H1 (cell line): ENCODE data around the gene PRKCH. TPM values are rescaled to one million over a fixed set of nuclear protein-coding genes. Genes with fewer than 3 reads are reported as not detected.

Experiments used
- CTCF ChIA-PET: fragments of 300-600 bp; sonication (Branson Sonifier 250); formaldehyde crosslinking; loops from one replicate; lab custom pipeline; 2021; ENCODE audit not compliant: partially characterized antibody; lab: Charles Lee
- POLR2A ChIA-PET: fragments of 300-600 bp; sonication (Branson Sonifier 250); formaldehyde crosslinking; loops from one replicate; lab custom pipeline; 2021; ENCODE audit warnings: inconsistent platforms; ENCODE audit not compliant: partially characterized antibody; lab: Charles Lee
- DNase-seq, 2 experiments: peaks; one replicate each; pipeline versions ENCODE4 v3.0.0 to v3.0.0-alpha.2; 2010 to 2022; ENCODE audit warnings: low spot score in 2 of 2, low read depth in 1 of 2, mixed read lengths in 1 of 2
- FAIRE-seq: peaks from 2 replicates; lab custom pipeline; 2011; peaks lifted over from hg19 to GRCh38; lab: Jason Lieb, UNC
- H2AFZ ChIP-seq: 2 replicates; pipeline ENCODE4 v1.8.1; 2012; ENCODE audit warnings: low read length, inconsistent platforms
- H2AK5ac ChIP-seq: 2 replicates; pipeline ENCODE4 v1.6.1; 2013; ENCODE audit warnings: low read depth, low read length
- H2BK120ac ChIP-seq: replicated peaks from 2 replicates; pipeline ENCODE3; 2013; ENCODE audit warnings: low read depth, low read length, inconsistent platforms
- H2BK12ac ChIP-seq: 2 replicates; pipeline ENCODE4 v1.6.1; 2013; ENCODE audit warnings: low read depth, low read length
- H2BK15ac ChIP-seq: 2 replicates; pipeline ENCODE4 v1.6.1; 2013; ENCODE audit warnings: low read length
- H2BK20ac ChIP-seq: 2 replicates; pipeline ENCODE4 v1.6.1; 2013; ENCODE audit warnings: low read length
- H2BK5ac ChIP-seq: 2 replicates; pipeline ENCODE4 v1.6.1; 2013; ENCODE audit warnings: low read depth, low read length
- H3K14ac ChIP-seq: 2 replicates; pipeline ENCODE4 v1.6.1; 2013; ENCODE audit warnings: inconsistent platforms; ENCODE audit not compliant: insufficient read length
- H3K18ac ChIP-seq: 2 replicates; pipeline ENCODE4 v1.6.1; 2013; ENCODE audit warnings: low read length; ENCODE audit errors: extremely low read depth
- H3K23ac ChIP-seq: 2 replicates; pipeline ENCODE4 v1.6.1; 2013; ENCODE audit warnings: inconsistent platforms; ENCODE audit not compliant: insufficient read length
- H3K23me2 ChIP-seq: 2 replicates; pipeline ENCODE4 v1.6.1; 2013; ENCODE audit warnings: low read depth, low read length
- H3K27ac ChIP-seq: 2 replicates; pipeline ENCODE4 v1.6.1; 2011; ENCODE audit warnings: low read depth, low read length, inconsistent platforms
- H3K27me3 ChIP-seq, 4 experiments: replicated peaks in 1 of 4; 1 replicate in 1 of 4; 2 replicates in 3 of 4; pipeline versions ENCODE4 v1.6.1 to v1.8.1; 2011 to 2013; ENCODE audit warnings: low read length in 3 of 4, mild to moderate bottlenecking in 3 of 4, inconsistent platforms in 2 of 4, mixed read lengths in 2 of 4, moderate library complexity in 1 of 4; ENCODE audit not compliant: control insufficient read depth in 3 of 4, insufficient read depth in 3 of 4; ENCODE audit errors: extremely low read depth in 1 of 4
- H3K36me3 ChIP-seq, 4 experiments: 2 replicates each; pipeline versions ENCODE4 v1.6.1 to v1.8.1; 2011 to 2013; ENCODE audit warnings: mild to moderate bottlenecking in 4 of 4, low read length in 3 of 4, moderate library complexity in 2 of 4, control low read depth in 1 of 4, inconsistent platforms in 1 of 4; ENCODE audit not compliant: insufficient read depth in 4 of 4, control insufficient read depth in 2 of 4
- H3K4ac ChIP-seq: replicated peaks from 2 replicates; pipeline ENCODE3; 2013; ENCODE audit warnings: low read length, low read depth, mixed read lengths, inconsistent platforms; ENCODE audit not compliant: insufficient read length
- H3K4me1 ChIP-seq, 4 experiments: replicated peaks in 1 of 4; 1 replicate in 1 of 4; 2 replicates in 3 of 4; pipeline versions ENCODE4 v1.6.1 to v1.8.1; 2011 to 2013; ENCODE audit warnings: low read length in 3 of 4, inconsistent platforms in 2 of 4, mixed read lengths in 1 of 4; ENCODE audit not compliant: insufficient read depth in 4 of 4, control insufficient read depth in 3 of 4
- H3K4me2 ChIP-seq, 2 experiments: 2 replicates each; pipeline versions ENCODE4 v1.6.1 to v1.8.1; 2011 to 2013; ENCODE audit warnings: low read depth in 2 of 2, low read length in 2 of 2, control low read depth in 1 of 2, inconsistent platforms in 1 of 2, mild to moderate bottlenecking in 1 of 2; ENCODE audit not compliant: insufficient read depth in 1 of 2
- H3K4me3 ChIP-seq, 4 experiments: fragments of 200-600, 300-600 bp in 1 of 4; sonication (generic), shearing (Covaris generic), sonication (Bioruptor Twin) in 1 of 4; 2 replicates each; pipeline versions ENCODE4 v1.5.1 to v1.8.1; 2011 to 2016; ENCODE audit warnings: low read length in 4 of 4, low read depth in 3 of 4, control low read depth in 2 of 4, inconsistent platforms in 2 of 4, mild to moderate bottlenecking in 2 of 4, mixed read lengths in 1 of 4, moderate library complexity in 1 of 4; ENCODE audit not compliant: insufficient read depth in 2 of 4; ENCODE audit errors: extremely low read depth in 1 of 4
- H3K56ac ChIP-seq: replicated peaks from 2 replicates; pipeline ENCODE3; 2013; ENCODE audit warnings: low read depth, mild to moderate bottlenecking, mixed read lengths, low read length, inconsistent platforms; ENCODE audit not compliant: insufficient read length
- H3K79me1 ChIP-seq: 2 replicates; pipeline ENCODE4 v1.6.1; 2013; ENCODE audit warnings: low read depth, low read length, control low read depth
- H3K79me2 ChIP-seq, 2 experiments: 2 replicates each; pipeline versions ENCODE4 v1.6.1 to v1.8.1; 2012 to 2013; ENCODE audit warnings: low read length in 2 of 2, mild to moderate bottlenecking in 2 of 2, inconsistent platforms in 1 of 2; ENCODE audit not compliant: insufficient read depth in 2 of 2, control insufficient read depth in 1 of 2
- H3K9ac ChIP-seq, 4 experiments: replicated peaks in 1 of 4; 1 replicate in 1 of 4; 2 replicates in 3 of 4; pipeline versions ENCODE4 v1.6.1 to v1.8.1; 2011 to 2013; ENCODE audit warnings: low read depth in 3 of 4, low read length in 3 of 4, control low read depth in 2 of 4, mild to moderate bottlenecking in 2 of 4, moderate library complexity in 2 of 4, inconsistent platforms in 1 of 4; ENCODE audit errors: extremely low read depth in 1 of 4
- H3K9me3 ChIP-seq, 2 experiments: 2 replicates each; pipeline versions ENCODE4 v1.6.1 to v1.8.1; 2012 to 2013; ENCODE audit warnings: mild to moderate bottlenecking in 2 of 2, moderate library complexity in 2 of 2, control low read depth in 1 of 2, inconsistent platforms in 1 of 2, low read depth in 1 of 2, low read length in 1 of 2, mixed read lengths in 1 of 2; ENCODE audit not compliant: insufficient read depth in 2 of 2
- H4K20me1 ChIP-seq, 2 experiments: replicated peaks in 1 of 2; 2 replicates each; pipeline versions ENCODE3 to v1.8.1; 2011 to 2013; ENCODE audit warnings: inconsistent platforms in 2 of 2, low read length in 2 of 2, mild to moderate bottlenecking in 1 of 2; ENCODE audit not compliant: insufficient read depth in 2 of 2, control insufficient read depth in 1 of 2
- H4K5ac ChIP-seq: 2 replicates; pipeline ENCODE4 v1.6.1; 2013; ENCODE audit warnings: low read length, low read depth, mixed read lengths, inconsistent platforms; ENCODE audit not compliant: insufficient read length
- H4K8ac ChIP-seq: 2 replicates; pipeline ENCODE4 v1.8.0; 2013; ENCODE audit warnings: mild to moderate bottlenecking, moderate library complexity, low read length, inconsistent platforms; ENCODE audit not compliant: insufficient read depth; ENCODE audit errors: extremely low read depth
- H4K91ac ChIP-seq: replicated peaks from 2 replicates; pipeline ENCODE3; 2013; ENCODE audit warnings: low read length, mixed read lengths, inconsistent platforms; ENCODE audit not compliant: insufficient read length
- BRCA1 ChIP-seq: IDR thresholded peaks from 2 replicates; pipeline ENCODE4 v1.6.1; 2012; ENCODE audit warnings: low read depth, low read length, improper control_type of control experiment
- CEBPB ChIP-seq: IDR thresholded peaks from 2 replicates; pipeline ENCODE4 v1.6.1; 2012; ENCODE audit warnings: low read depth, low read length
- EP300 ChIP-seq, 2 experiments: IDR thresholded peaks; 1 replicate in 1 of 2; 2 replicates in 1 of 2; pipeline ENCODE4 v1.6.1; 2011 to 2012; ENCODE audit warnings: low read depth in 2 of 2, low read length in 2 of 2, mild to moderate bottlenecking in 2 of 2, borderline replicate concordance in 1 of 2, inconsistent platforms in 1 of 2, moderate library complexity in 1 of 2
- FOSL1 ChIP-seq: IDR thresholded peaks from 2 replicates; pipeline ENCODE4 v1.6.1; 2011; ENCODE audit warnings: mild to moderate bottlenecking, low read depth, low read length, moderate library complexity; ENCODE audit not compliant: insufficient read depth
- GTF2F1 ChIP-seq: IDR thresholded peaks from 2 replicates; pipeline ENCODE4 v1.6.1; 2012; ENCODE audit warnings: low read depth, low read length, improper control_type of control experiment, borderline replicate concordance
- NANOG ChIP-seq: IDR thresholded peaks from 2 replicates; pipeline ENCODE4 v1.6.1; 2011; ENCODE audit warnings: low read length, low read depth, mild to moderate bottlenecking, inconsistent platforms; ENCODE audit not compliant: insufficient read depth, poor library complexity, severe bottlenecking
- POLR2A ChIP-seq, 2 experiments: IDR thresholded peaks; 1 replicate in 1 of 2; 2 replicates in 1 of 2; pipeline ENCODE4 v1.6.1; 2011; ENCODE audit warnings: low read depth in 2 of 2, low read length in 2 of 2, mild to moderate bottlenecking in 2 of 2; ENCODE audit errors: control extremely low read depth in 1 of 2
- POLR2AphosphoS5 ChIP-seq: IDR thresholded peaks from 2 replicates; pipeline ENCODE4 v1.6.1; 2011; ENCODE audit warnings: low read depth, low read length
- RXRA ChIP-seq: IDR thresholded peaks from 2 replicates; pipeline ENCODE4 v1.6.1; 2011; ENCODE audit warnings: low read depth, mild to moderate bottlenecking, low read length, moderate library complexity; ENCODE audit not compliant: insufficient read depth
- SIX5 ChIP-seq: IDR thresholded peaks from 2 replicates; pipeline ENCODE4 v1.6.1; 2011; ENCODE audit warnings: mild to moderate bottlenecking, low read depth, low read length
- SP2 ChIP-seq: IDR thresholded peaks from 2 replicates; pipeline ENCODE4 v1.6.1; 2012; ENCODE audit warnings: mild to moderate bottlenecking, low read length, inconsistent platforms
- TAF1 ChIP-seq: IDR thresholded peaks from 2 replicates; pipeline ENCODE4 v1.6.1; 2011; ENCODE audit warnings: mild to moderate bottlenecking, low read depth, low read length
- TBP ChIP-seq: IDR thresholded peaks from 2 replicates; pipeline ENCODE4 v1.6.1; 2011; ENCODE audit warnings: low read depth, low read length, improper control_type of control experiment
- WGBS, 2 experiments: shearing (Covaris generic) in 1 of 2; methylation state at CpG; one replicate each; pipeline versions ENCODE4 v1.1.6 to v1.1.7; 2013 to 2015; ENCODE audit warnings: low lambda C conversion rate in 2 of 2, mixed read lengths in 2 of 2, inconsistent platforms in 1 of 2, low coverage in 1 of 2, missing lambda C conversion rate in 1 of 2; ENCODE audit not compliant: insufficient replicate concordance in 2 of 2, insufficient coverage in 1 of 2, insufficient read length in 1 of 2; ENCODE audit errors: extremely low coverage in 1 of 2, missing lambda C conversion rate in 1 of 2; 5-methylcytosine and 5-hydroxymethylcytosine counted together
- polyA plus RNA-seq, 7 experiments: library from polyadenylated mRNA; depleted of rRNA in 3 of 7; stranded (reverse) in 5 of 7; unstranded in 2 of 7; fragments of >200 nt in 5 of 7; fragments of 200-250 nt in 2 of 7; gene quantifications; 1 replicate in 5 of 7; 2 replicates in 1 of 7; 4 replicates in 1 of 7; pipeline versions ENCODE4 v1.2.1 to v1.2.3, GENCODE V29; 2011 to 2013; ENCODE audit warnings: missing spikeins in 2 of 7, mixed read lengths in 2 of 7
- total RNA-seq: library from RNA; stranded (reverse); fragmentation: NEBNext Ultra II Directional; extraction: Animal tissue kit (Norgen Biotek cat#: 25700); gene quantifications from 2 replicates; pipeline ENCODE4 v1.2.1, GENCODE V29; 2021
- TF ChIP-seq, protein P1 (sequence below): IDR thresholded peaks from 2 replicates; pipeline ENCODE4 v1.6.1; 2012; ENCODE audit warnings: inconsistent platforms
- TF ChIP-seq, protein P2 (sequence below): IDR thresholded peaks from 2 replicates; pipeline ENCODE4 v1.6.1; 2011; ENCODE audit warnings: low read length, improper control_type of control experiment

Gene PRKCH
- total and polyA plus RNA-seq, 2 of the 8 experiments (the other 6 are each of a cell fraction or from before 2014, with no cell fraction given) = 6.4 to 7.0 TPM

DNA sequence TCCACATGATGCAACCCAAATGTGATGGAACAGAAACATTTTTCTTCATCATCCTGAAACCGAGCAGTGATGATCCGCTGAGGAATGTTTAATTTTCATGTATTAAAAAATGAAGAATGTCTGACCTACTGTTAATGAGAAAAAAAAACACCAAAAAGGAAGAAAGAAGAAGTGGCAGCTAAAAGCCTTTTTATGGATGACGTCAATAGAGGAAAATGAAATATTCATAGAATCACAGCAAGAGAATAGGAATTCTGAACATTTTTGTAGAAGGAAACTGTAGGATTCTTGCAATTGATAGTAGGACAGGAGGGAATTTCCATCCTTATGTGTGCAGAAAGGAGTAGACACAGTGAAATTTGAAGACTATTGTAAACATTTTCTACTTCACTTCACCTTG is 112.9 kb downstream of the PRKCH start:
- no peak overlapping the region for H3K56ac ChIP-seq
- H2BK120ac ChIP-seq = no peak overlapping the region
- H2BK12ac ChIP-seq = no peak overlapping the region
- H3K18ac ChIP-seq = no peak overlapping the region
- no peak overlapping the region for H4K5ac ChIP-seq
- FAIRE-seq (no peak), DNase-seq (no peak)
- no peak overlapping the region for H2BK20ac ChIP-seq
- no peak overlapping the region for H3K4ac ChIP-seq
- no peak overlapping the region for H2AK5ac ChIP-seq
- peaks cover under 1 to 7% (median 3%) of the 10 kb centered on the region in 4 experiments for H3K4me1 ChIP-seq
- no peak overlapping the region for H3K4me2 ChIP-seq
- no peak overlapping the region for H4K8ac ChIP-seq
- H3K9me3 ChIP-seq = peaks cover 0 to 6% of the 10 kb centered on the region in 2 experiments; a peak in 1 of 4 replicates
- no peaks in the 10 kb centered on the region for H3K27me3 ChIP-seq
- no peak overlapping the region for H3K23ac ChIP-seq
- 95% methylated on average over 3 of the region's 3 CpGs; no CpG with 5 or more reads in 1 of the 2 experiments for WGBS, 2 experiments
- H2BK5ac ChIP-seq = no peak overlapping the region
- H4K20me1 ChIP-seq = no peaks in the 10 kb centered on the region
- no peak overlapping the region for H2BK15ac ChIP-seq
- no peak overlapping the region for H4K91ac ChIP-seq
- no peaks in the 10 kb centered on the region for H3K79me2 ChIP-seq
- ChIA-PET CTCF (no interaction called here), POLR2A (no interaction called here)
- H3K36me3 ChIP-seq = no peaks in the 10 kb centered on the region
- no peak overlapping the region for H3K27ac ChIP-seq
- H3K79me1 ChIP-seq = no peaks in the 10 kb centered on the region
- no peak overlapping the region for H3K14ac ChIP-seq
- no peak overlapping the region for H2AFZ ChIP-seq
- H3K9ac ChIP-seq = no peak overlapping the region
- no peak overlapping the region for H3K4me3 ChIP-seq
- H3K23me2 ChIP-seq = no peaks in the 10 kb centered on the region
- TF ChIP-seq SP2 = no peak
- no peak for TF ChIP-seq EP300 (IDR thresholded peaks at IDR 0.05; ENCODE audit: borderline replicate concordance in 1 of 2, low read depth in 2 of 2, low read length in 2 of 2)
- no peak for TF ChIP-seq SIX5
- TF ChIP-seq POLR2AphosphoS5 = no peak
- TF ChIP-seq, protein P1, sequence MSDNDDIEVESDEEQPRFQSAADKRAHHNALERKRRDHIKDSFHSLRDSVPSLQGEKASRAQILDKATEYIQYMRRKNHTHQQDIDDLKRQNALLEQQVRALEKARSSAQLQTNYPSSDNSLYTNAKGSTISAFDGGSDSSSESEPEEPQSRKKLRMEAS = no peak
- TF ChIP-seq TBP = no peak
- TF ChIP-seq GTF2F1 = no peak
- no peak for TF ChIP-seq POLR2A (IDR thresholded peaks at IDR 0.05; ENCODE audit: control extremely low read depth in 1 of 2, low read depth in 2 of 2, low read length in 2 of 2)
- TF ChIP-seq NANOG = no peak
- TF ChIP-seq, protein P2, sequence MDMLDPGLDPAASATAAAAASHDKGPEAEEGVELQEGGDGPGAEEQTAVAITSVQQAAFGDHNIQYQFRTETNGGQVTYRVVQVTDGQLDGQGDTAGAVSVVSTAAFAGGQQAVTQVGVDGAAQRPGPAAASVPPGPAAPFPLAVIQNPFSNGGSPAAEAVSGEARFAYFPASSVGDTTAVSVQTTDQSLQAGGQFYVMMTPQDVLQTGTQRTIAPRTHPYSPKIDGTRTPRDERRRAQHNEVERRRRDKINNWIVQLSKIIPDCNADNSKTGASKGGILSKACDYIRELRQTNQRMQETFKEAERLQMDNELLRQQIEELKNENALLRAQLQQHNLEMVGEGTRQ = no peak
- TF ChIP-seq FOSL1 = no peak
- no peak for TF ChIP-seq BRCA1
- no peak for TF ChIP-seq CEBPB
- no peak for TF ChIP-seq TAF1
- TF ChIP-seq RXRA = no peak
